SIG-M5 treated with dmso at 0.1 percent for 504 hours (cell line): ENCODE results near the gene TSPAN1.

ENCODE experiments used
- DNase-seq: peaks from one replicate; lab custom pipeline; 2025; ENCODE audit not compliant: unreplicated experiment; lab: John Stamatoyannopoulos, UW

The TSPAN1 gene

DNA sequence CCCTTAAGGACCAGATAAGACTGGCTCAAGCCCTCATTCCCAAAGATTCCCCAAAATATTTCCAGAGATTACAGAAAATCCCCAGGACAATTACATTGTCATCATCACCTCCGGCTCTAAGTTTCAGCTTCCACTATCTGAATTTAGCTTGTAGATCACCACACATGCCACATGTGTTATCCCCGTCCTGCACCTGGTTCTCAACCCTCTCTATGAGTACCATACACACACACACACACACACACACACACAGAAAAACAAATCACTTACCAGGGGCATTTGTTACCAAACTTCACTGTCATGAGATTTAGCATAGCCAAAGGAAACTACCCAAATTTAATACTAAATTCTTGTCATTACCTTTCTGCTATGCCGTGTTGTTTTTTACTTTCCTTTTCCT is 15.4 kb upstream of the TSPAN1 start:
- DNase-seq: no peak

GRCh38 chr1:46160212-46160611 is 14.7 kb upstream of the TSPAN1 start:
- no peak for DNase-seq

GRCh38 chr1:46166521-46167462 is 8.1 kb upstream of the TSPAN1 start:
- no peak for DNase-seq

DNA sequence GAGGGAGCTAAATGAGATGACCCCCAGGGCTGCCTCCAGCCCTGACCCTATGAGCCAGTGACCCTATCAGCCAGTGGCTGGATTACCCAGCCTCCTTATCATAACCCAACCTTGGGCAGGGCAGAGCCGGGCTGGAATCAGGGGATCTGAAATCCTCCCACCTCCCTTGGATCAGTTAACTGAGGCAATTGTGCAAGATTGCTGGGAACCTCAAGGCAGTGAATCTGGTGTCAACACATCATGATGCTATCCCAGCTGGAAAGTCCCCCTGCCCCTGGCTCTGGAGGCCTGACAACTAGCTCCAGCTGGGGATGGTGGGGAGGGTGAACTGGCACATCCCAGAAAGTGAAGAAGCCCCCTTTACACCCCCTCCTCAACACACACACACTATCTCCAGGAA is 6.4 kb upstream of the TSPAN1 start:
- no peak for DNase-seq

DNA sequence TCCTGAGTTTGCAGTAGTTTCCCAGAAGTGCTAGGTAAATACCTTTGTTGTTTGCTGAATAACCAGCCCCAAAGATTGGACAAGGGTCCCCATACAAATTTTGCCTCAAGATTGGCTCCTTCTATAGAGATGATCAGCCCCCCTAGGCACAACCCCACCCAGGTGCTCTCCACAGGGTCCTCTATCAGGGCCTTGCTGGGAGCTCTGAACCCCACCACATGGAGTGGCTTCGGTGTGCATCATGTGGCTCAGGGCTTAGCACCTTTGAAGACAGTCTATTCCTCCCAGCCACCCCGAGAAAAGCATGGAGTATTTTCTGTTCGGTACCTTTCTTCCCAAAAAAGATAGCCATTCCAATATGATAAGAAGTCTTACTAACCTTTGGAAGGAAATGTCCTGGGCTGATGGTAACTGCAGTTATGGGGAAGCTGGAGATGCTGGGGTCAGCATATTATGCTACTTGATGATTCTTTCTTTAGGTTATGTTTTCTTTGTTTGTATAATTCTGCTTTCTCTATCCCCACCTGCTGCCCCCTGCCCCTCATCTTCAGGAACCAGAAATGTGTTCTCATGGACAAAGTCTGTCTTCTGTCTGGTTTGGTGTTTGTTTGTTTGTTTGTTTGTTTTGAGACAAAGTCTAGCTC is 5.0 kb upstream of the TSPAN1 start:
- no peak for DNase-seq

GRCh38 chr1:46171351-46171750 is 3.5 kb upstream of the TSPAN1 start:
- no peak for DNase-seq

DNA sequence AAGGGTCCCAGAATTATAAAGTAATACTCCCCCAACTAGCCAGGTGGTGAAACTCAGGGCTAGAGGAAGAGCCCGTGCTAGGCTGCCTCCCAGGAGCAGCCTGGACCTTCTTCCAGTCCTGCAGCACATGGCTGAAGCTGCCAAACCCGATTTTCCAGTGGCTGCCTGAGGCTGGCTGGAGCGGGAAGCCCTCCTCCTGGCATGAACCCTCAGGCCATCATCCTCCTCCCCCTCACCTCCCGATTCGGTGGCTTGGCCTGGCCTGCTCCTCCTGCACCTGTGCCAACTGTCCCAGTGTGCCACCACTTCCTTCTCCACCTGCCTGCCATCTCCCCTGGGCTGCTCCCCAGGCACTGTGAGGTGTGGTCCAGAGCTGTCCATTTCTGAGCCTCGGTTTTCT is 3.0 kb upstream of the TSPAN1 start:
- DNase-seq: peak; percentile 52

- no peak for DNase-seq
Measured at GRCh38 chr1:46172321-46172720, 2.6 kb upstream of the TSPAN1 start.

DNA sequence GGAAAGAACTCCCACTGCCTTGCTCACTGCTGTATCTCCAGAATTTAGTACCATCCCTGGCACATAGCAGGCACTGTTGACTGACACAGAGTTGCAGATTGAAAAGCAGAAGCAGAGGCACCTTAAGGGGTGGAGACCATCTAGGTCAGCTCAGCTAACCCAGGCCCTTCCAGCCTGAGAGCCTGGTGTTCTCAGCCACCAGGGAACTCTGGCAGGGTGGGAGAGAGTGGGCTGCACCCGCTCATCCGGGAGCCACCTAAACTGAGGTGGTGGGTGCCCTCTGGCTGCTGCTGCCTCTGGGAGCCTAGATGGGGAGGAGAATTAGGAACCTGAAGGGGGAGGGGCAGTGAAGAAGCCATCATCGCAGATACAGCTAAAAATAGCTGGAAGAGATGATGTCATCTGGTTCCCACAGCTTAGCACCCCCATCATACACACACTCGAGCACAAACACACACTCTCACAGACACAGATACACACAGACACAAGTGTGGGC is 1.5 kb upstream of the TSPAN1 start:
- peak; percentile 22 for DNase-seq

- no peak for DNase-seq
Measured at GRCh38 chr1:46175243-46175642, 356 bp downstream of the TSPAN1 start.

DNA sequence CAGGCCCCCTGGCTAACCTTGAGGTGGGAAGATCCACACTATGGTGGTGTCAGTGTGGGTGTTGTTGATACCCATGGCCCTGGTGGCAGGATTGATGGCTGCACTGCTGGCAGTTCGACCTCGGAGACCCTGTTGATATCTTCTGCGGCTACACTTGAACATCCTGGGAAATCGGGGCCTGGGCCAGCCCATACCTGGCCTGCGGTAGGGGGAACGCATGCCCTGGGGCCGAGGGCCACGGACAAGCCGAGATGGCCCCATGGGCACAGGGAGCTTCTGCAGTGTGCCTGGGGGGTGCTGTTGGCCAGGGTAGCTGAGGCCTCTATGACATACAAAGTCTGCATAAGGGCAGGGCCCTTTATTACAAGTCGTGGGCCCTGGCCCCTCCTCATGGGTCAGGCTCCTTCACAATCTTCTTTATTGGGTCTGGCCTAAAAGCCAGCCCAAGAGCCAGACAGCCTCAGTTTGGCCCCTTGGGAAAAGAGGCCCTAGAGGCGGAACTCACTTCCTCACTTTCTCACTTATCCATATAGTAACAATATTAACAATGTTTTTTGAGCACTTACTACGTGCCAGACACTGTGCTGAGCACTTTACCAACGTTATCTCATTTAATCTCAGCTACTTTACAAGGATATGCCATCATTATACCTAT is 1.5 kb downstream of the TSPAN1 start, which contains the start of gene P3R3URF:
Gene P3R3URF (minus strand): TSS at position 278 of the 655 bp plus-strand sequence. CDS start 17 bp downstream, at position 261.
- no peak for DNase-seq

DNA sequence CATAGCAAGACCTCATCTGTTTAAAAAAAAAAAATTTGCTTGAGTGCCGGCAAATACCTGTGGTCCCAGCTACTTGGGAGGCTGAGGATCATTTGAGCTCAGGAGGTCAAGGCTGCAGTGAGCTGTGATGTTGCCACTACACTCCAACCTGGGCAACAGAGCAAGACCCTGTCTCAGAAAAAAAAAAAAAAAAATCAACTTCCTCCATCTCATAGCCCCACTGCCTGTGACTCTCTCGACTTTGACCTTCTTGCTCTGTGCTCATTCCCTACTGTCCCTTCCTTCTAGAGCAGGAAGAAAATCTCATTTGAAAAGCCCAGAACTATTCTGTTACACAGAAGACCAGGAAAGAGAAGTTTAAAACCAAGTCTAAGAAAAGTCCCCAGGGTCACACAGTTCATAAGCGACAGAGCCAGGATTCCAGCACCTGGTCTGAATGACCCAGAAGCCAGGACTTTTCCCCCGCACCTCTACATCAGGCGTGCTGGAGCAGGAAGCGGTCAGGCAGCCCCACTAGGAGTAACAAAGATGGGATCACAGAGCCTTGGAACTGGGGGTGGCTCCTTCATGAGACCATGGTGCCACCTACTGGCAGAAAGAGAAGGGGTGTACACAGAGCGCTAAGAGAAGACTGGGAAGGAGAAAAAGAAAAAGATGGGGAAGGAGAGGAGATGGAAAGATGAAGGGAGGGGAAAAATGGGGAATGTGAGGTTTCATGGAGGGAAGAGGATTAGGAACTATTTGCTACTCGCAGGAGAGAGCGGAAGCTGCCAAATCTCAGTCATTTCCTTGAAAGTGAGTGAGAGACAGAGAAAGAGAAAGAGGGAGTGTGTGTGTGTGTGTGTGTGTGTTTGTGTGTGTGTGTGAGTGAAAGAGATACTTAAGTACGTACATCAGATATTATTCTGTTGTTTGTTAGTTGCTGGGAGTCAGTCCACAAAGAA is 4.5 kb downstream of the TSPAN1 start:
- peak; percentile 73 for DNase-seq

DNA sequence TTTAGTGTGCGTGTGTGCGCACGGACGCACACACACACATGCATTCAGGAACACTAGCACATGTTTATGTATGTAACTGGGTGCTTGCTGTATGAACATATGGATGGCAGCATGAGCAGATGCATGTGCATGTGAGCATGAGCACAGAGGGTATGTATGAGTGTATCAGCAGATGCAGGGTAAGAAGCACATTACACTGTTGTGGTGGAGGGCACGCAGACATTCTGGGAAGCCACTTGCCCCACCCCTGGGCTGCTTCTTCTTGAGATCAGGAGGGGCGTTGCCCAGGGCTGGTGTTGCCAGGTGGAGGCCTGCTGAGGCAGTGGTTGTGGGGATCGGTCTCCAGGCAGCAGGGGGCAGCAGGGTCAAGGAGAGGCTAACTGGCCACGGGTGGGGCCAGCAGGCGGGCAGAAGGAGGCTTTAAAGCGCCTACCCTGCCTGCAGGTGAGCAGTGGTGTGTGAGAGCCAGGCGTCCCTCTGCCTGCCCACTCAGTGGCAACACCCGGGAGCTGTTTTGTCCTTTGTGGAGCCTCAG is 5.3 kb downstream of the TSPAN1 start:
- DNase-seq: no peak

- DNase-seq: peak; percentile 33
Measured at GRCh38 chr1:46181343-46182260, 6.7 kb downstream of the TSPAN1 start.

DNA sequence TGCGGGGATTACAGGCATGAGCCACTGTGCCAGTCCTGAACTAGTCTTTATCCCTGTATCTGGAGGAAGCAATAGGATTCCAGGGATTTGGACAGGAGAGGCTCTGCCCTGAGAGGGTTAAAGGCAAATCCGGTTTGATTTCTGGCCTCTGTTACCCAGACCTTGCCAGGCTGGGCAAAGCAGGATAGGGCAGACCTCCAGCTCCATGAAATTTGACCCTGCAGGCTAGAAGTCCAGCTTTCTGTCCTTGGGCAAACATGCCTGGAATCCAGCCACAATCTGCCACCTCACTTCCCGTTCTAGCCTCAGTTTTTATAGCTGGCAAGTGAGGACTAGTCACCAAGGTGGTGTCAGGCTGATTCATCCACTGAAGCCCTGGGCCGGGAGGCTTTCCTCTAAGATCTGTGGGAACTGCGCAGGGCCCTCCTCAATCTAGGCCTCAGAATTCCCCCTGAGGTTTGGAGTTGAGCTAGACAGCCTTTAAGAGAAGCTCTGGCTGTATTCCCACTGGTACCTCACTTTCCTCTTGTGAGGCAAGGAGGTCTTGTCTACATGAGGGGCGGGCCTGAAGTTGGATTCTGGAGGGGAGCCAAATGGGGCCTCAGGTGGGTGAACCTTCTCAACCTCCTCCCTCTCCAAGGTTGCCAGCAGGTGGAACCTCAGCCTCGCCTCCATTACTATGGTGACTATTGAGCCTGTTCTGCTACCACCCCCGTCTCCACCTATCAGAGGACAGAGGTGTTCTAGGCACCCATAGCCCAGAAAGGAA is 8.4 kb downstream of the TSPAN1 start:
- peak; percentile 48 for DNase-seq

GRCh38 chr1:46183926-46184557 is 9.2 kb downstream of the TSPAN1 start:
- DNase-seq: no peak

DNA sequence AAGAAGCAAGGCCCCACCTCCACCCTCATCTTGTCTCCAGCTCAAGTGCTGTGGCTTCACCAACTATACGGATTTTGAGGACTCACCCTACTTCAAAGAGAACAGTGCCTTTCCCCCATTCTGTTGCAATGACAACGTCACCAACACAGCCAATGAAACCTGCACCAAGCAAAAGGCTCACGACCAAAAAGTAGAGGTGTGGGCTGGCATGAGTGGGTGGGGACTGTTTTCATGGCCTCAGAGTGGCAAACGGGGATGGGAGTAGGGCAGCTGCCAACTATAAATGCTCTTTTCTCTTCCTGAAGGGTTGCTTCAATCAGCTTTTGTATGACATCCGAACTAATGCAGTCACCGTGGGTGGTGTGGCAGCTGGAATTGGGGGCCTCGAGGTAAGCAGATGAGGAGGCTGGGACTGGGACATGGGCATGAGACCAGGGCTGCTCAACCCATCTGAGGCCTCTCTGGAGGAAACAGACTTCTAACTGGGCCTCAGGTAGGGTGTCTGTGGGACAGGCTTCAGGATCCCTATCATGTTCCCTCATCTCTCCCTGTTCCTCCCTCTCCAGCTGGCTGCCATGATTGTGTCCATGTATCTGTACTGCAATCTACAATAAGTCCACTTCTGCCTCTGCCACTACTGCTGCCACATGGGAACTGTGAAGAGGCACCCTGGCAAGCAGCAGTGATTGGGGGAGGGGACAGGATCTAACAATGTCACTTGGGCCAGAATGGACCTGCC is 10.2 kb downstream of the TSPAN1 start:
- DNase-seq: no peak
